Measurements from ENCODE around the gene PLCH2. TPM values are rescaled to one million over a fixed set of nuclear protein-coding genes. Genes with fewer than 3 reads are reported as not detected.

Gene PLCH2
- total RNA-seq, 1 donor from 2014 or later: not detected

- TF ChIP-seq, protein P1, sequence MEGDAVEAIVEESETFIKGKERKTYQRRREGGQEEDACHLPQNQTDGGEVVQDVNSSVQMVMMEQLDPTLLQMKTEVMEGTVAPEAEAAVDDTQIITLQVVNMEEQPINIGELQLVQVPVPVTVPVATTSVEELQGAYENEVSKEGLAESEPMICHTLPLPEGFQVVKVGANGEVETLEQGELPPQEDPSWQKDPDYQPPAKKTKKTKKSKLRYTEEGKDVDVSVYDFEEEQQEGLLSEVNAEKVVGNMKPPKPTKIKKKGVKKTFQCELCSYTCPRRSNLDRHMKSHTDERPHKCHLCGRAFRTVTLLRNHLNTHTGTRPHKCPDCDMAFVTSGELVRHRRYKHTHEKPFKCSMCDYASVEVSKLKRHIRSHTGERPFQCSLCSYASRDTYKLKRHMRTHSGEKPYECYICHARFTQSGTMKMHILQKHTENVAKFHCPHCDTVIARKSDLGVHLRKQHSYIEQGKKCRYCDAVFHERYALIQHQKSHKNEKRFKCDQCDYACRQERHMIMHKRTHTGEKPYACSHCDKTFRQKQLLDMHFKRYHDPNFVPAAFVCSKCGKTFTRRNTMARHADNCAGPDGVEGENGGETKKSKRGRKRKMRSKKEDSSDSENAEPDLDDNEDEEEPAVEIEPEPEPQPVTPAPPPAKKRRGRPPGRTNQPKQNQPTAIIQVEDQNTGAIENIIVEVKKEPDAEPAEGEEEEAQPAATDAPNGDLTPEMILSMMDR (IDR thresholded peaks at IDR 0.05; ENCODE audit: unreplicated experiment): no peak
- no peak overlapping the region for H3K27ac Mint-ChIP-seq
Measured at GRCh38 chr1:2526824-2527555, 50.9 kb downstream of the PLCH2 start.

GRCh38 chr1:2527556-2527860 is 51.4 kb downstream of the PLCH2 start:
- Mint-ChIP-seq H3K27me3 (peaks cover 24% of the 10 kb centered on the region), H3K36me3 (ENCODE audit: insufficient read depth) (no peaks in the 10 kb centered on the region), H3K4me1 (ENCODE audit: low read depth) (peaks cover 15% of the 10 kb centered on the region), H3K4me3 (ENCODE audit: low read depth) (no peak overlapping the region), H3K9me3 (ENCODE audit: low read depth) (no peaks in the 10 kb centered on the region), H3K27ac (no peak overlapping the region)
- no peak for DNase-seq (ENCODE audit: low spot score, unreplicated experiment)
- TF ChIP-seq, protein P1 (IDR thresholded peaks at IDR 0.05; ENCODE audit: unreplicated experiment): no peak

More at GRCh38 chr1:2526824-2527555, 50.9 kb downstream of the PLCH2 start:
- Mint-ChIP-seq H3K27me3 (peaks cover 22% of the 10 kb centered on the region), H3K4me3 (ENCODE audit: low read depth) (peak overlapping the region; percentile 33), H3K36me3 (ENCODE audit: insufficient read depth) (no peaks in the 10 kb centered on the region), H3K9me3 (ENCODE audit: low read depth) (no peaks in the 10 kb centered on the region), H3K4me1 (ENCODE audit: low read depth) (peaks cover 15% of the 10 kb centered on the region)
- no peak for DNase-seq (ENCODE audit: low spot score, unreplicated experiment)

- TF ChIP-seq, protein P1 (IDR thresholded peaks at IDR 0.05; ENCODE audit: unreplicated experiment): no peak
- no peaks in the 10 kb centered on the region for H3K36me3 Mint-ChIP-seq (ENCODE audit: insufficient read depth)
- peaks cover 26% of the 10 kb centered on the region for H3K27me3 Mint-ChIP-seq
- no peak overlapping the region for H3K27ac Mint-ChIP-seq
- no peak overlapping the region for H3K4me3 Mint-ChIP-seq (ENCODE audit: low read depth)
- DNase-seq (ENCODE audit: low spot score, unreplicated experiment): no peak
- peaks cover 15% of the 10 kb centered on the region for H3K4me1 Mint-ChIP-seq (ENCODE audit: low read depth)
- H3K9me3 Mint-ChIP-seq (ENCODE audit: low read depth): no peaks in the 10 kb centered on the region
Measured at GRCh38 chr1:2528016-2528415, 51.9 kb downstream of the PLCH2 start.

- Mint-ChIP-seq H3K27ac (no peak overlapping the region), H3K4me3 (ENCODE audit: low read depth) (no peak overlapping the region), H3K36me3 (ENCODE audit: insufficient read depth) (no peaks in the 10 kb centered on the region), H3K4me1 (ENCODE audit: low read depth) (peaks cover 15% of the 10 kb centered on the region), H3K9me3 (ENCODE audit: low read depth) (no peaks in the 10 kb centered on the region), H3K27me3 (peaks cover 31% of the 10 kb centered on the region)
- TF ChIP-seq, protein P1 (IDR thresholded peaks at IDR 0.05; ENCODE audit: unreplicated experiment): no peak
- no peak for DNase-seq (ENCODE audit: low spot score, unreplicated experiment)
Measured at GRCh38 chr1:2528611-2528965, 52.5 kb downstream of the PLCH2 start.

DNA sequence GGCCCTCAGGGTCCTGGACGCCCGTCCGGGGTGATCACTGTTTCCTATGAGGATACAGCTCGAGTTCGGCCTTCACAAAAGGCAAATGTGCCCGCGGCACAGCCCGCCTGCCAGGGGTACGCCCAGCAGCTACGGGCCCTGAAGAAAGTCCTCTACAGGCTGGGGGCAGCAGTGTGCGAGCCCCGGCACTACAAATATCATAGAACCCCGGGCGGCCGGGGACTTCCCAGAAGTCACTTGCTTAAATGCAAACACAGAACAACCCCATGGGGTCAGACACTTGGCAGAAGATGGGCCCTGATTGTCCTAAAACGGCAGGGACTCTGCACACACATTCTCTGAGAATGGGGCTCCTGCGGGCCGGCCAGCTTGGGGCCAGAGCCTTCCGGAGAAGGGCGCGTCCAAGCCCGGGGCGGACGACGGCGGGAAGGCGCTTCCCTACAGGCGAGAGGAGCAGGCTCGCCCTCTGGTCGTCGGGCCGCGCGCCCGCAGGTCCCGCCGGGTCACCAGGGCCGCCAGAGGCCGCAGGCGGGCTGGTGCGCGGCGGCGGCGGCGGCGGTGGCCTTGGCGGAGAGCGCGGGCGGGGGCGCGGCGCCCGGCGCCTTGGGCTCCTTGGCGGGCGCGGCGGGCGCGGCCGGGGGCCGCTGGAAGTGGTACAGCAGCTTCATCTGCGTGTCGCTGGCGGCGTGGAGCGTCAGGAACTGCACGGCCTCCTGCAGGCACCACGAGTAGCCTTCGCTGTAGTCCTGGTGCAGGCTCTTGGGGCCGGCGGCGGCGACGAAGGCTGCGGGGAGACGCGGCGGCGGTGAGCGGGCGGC is 53.1 kb downstream of the PLCH2 start:
- TF ChIP-seq, protein P1 (IDR thresholded peaks at IDR 0.05; ENCODE audit: unreplicated experiment): no peak
- peaks cover 37% of the 10 kb centered on the region for H3K27me3 Mint-ChIP-seq
- no peaks in the 10 kb centered on the region for H3K36me3 Mint-ChIP-seq (ENCODE audit: insufficient read depth)
- peaks cover 12% of the 10 kb centered on the region for H3K4me1 Mint-ChIP-seq (ENCODE audit: low read depth)
- no peak overlapping the region for H3K4me3 Mint-ChIP-seq (ENCODE audit: low read depth)
- no peak overlapping the region for H3K27ac Mint-ChIP-seq
- H3K9me3 Mint-ChIP-seq (ENCODE audit: low read depth): no peaks in the 10 kb centered on the region
- DNase-seq (ENCODE audit: low spot score, unreplicated experiment): no peak

Data from progenitor cell of endocrine pancreas (in vitro differentiated cells).